Fibroblast of lung (primary cell): ENCODE measurements around the gene GNPDA1. TPM values are rescaled to one million over a fixed set of nuclear protein-coding genes. Genes with fewer than 3 reads are reported as not detected.
"Not testable (repeated sequence)": the region's sequence is repeated elsewhere in the genome, so short reads cannot be mapped to it uniquely, and the experiment has no call there.

Experiments used
- DNase-seq, 2 donors: peaks; one replicate each; pipeline versions ENCODE4 v3.0.0 to v3.0.0-alpha.2; 2010; ENCODE audit warnings: low read depth in 2 of 2
- H2AFZ ChIP-seq: 2 replicates; pipeline ENCODE4 v1.5.1; 2012; ENCODE audit warnings: low read length, control low read depth, inconsistent platforms
- H3K27ac ChIP-seq: 2 replicates; pipeline ENCODE4 v1.5.1; 2011; ENCODE audit warnings: low read length, control low read depth; ENCODE audit not compliant: insufficient read depth
- H3K27me3 ChIP-seq: 2 replicates; pipeline ENCODE4 v1.5.1; 2011; ENCODE audit warnings: mild to moderate bottlenecking, low read length; ENCODE audit not compliant: control insufficient read depth, insufficient read depth
- H3K36me3 ChIP-seq: 2 replicates; pipeline ENCODE4 v1.5.1; 2011; ENCODE audit warnings: low read length; ENCODE audit not compliant: control insufficient read depth, insufficient read depth
- H3K4me1 ChIP-seq: 2 replicates; pipeline ENCODE4 v1.5.1; 2011; ENCODE audit warnings: low read length; ENCODE audit not compliant: control insufficient read depth, insufficient read depth; ENCODE audit errors: extremely low read depth
- H3K4me2 ChIP-seq: 2 replicates; pipeline ENCODE4 v1.5.1; 2011; ENCODE audit warnings: low read length, control low read depth; ENCODE audit not compliant: insufficient read depth; ENCODE audit errors: extremely low read depth
- H3K4me3 ChIP-seq, 4 experiments: fragments of 200-600 bp in 1 of 4; sonication (generic) in 1 of 4; replicated peaks in 1 of 4; 2 replicates each; pipeline ENCODE4 v1.5.1; 2011 to 2016; ENCODE audit warnings: low read length in 4 of 4, low read depth in 3 of 4, mild to moderate bottlenecking in 3 of 4, control low read depth in 2 of 4, inconsistent platforms in 1 of 4, mixed read lengths in 1 of 4; ENCODE audit not compliant: insufficient read depth in 1 of 4; ENCODE audit errors: control extremely low read depth in 1 of 4
- H3K79me2 ChIP-seq: 2 replicates; pipeline ENCODE4 v1.5.1; 2012; ENCODE audit warnings: mild to moderate bottlenecking, low read length, inconsistent platforms; ENCODE audit not compliant: control insufficient read depth, insufficient read depth
- H3K9ac ChIP-seq: 2 replicates; pipeline ENCODE4 v1.5.1; 2011; ENCODE audit warnings: mild to moderate bottlenecking, low read length, control low read depth; ENCODE audit not compliant: insufficient read depth
- H3K9me3 ChIP-seq: 2 replicates; pipeline ENCODE4 v1.5.1; 2012; ENCODE audit warnings: low read depth, low read length; ENCODE audit not compliant: control insufficient read depth, insufficient read depth
- H4K20me1 ChIP-seq: 2 replicates; pipeline ENCODE4 v1.5.1; 2011; ENCODE audit warnings: low read length; ENCODE audit not compliant: control insufficient read depth, insufficient read depth; ENCODE audit errors: extremely low read depth
- EZH2 ChIP-seq: IDR thresholded peaks from 2 replicates; pipeline ENCODE4 v1.5.1; 2012; ENCODE audit warnings: low read length, control low read depth, mild to moderate bottlenecking; ENCODE audit errors: missing control alignments
- polyA plus RNA-seq, 2 donors: library from polyadenylated mRNA; depleted of rRNA in 1 of 2; stranded (reverse) in 1 of 2; unstranded in 1 of 2; fragments of >200 nt; gene quantifications; 2 replicates each; pipeline ENCODE4 v1.2.1, GENCODE V29; 2011 to 2012; ENCODE audit warnings: missing spikeins in 1 of 2
- total RNA-seq: library from RNA; depleted of rRNA; stranded (reverse); fragments of >200 nt; gene quantifications from 2 replicates; pipeline ENCODE4 v1.2.1, GENCODE V29; 2014
- TF ChIP-seq, protein P1 (sequence below), 2 donors: IDR thresholded peaks in 1 of 2; conservative IDR thresholded peaks in 1 of 2; 1 replicate in 1 of 2; 2 replicates in 1 of 2; pipeline ENCODE4 v1.5.1; 2011 to 2012; ENCODE audit warnings: low read length in 2 of 2, control low read depth in 1 of 2, inconsistent platforms in 1 of 2, low read depth in 1 of 2, mild to moderate bottlenecking in 1 of 2

The GNPDA1 gene
- total and polyA plus RNA-seq, 2 donors (not counting 1 experiment from before 2014, with no cell fraction given), result 30.0 to 64.2 TPM

DNA sequence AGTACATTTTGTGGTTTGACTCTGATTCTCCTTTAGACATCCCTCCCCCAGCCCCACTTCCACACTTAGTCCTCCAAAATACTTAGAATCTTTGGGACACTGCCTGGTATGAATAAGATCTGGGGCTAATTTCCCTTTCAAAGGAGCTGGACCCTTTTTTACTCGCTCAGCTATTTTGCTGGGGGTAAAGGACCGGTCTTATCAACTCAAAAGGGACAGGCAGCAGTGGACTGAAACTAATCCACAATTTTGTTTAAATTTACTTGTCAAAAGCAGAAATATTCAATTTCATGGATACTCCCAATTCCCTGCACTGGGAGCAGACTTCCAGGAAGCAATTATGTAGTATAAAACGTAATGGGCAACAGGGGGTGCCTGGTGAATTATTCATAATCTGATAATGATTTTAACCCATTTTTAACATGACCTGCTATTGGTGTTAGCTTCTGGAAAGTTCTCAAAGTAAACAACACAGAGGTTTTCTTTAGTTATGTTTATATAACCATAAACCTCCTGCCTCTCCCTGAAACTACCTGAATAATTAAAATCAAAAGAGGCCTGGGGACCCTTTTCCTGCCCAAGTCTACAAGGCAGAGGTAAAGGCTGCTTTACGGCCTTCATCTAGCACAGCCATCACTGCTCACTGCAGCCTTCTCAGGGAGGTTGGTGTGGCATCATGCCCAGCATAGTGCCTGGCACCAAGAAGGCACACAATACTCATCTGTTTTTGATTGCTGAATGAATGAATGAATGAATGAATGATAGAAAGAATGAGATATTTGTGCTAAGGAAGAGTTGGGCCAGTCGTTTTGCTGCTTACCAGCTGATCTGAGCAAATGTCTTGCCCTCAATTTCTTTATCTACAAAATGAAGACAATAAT lies 44.2 kb upstream of the GNPDA1 start:
- H3K79me2 ChIP-seq, result no peaks in the 10 kb centered on the region
- H3K9me3 ChIP-seq, result no peaks in the 10 kb centered on the region
- no peaks in the 10 kb centered on the region for H4K20me1 ChIP-seq
- peaks cover 2% of the 10 kb centered on the region for H3K4me1 ChIP-seq
- no peak overlapping the region for H2AFZ ChIP-seq
- H3K36me3 ChIP-seq, result no peaks in the 10 kb centered on the region
- H3K9ac ChIP-seq, result no peak overlapping the region
- H3K4me3 ChIP-seq, result no peak overlapping the region
- H3K27me3 ChIP-seq, result no peaks in the 10 kb centered on the region
- TF ChIP-seq, protein P1, sequence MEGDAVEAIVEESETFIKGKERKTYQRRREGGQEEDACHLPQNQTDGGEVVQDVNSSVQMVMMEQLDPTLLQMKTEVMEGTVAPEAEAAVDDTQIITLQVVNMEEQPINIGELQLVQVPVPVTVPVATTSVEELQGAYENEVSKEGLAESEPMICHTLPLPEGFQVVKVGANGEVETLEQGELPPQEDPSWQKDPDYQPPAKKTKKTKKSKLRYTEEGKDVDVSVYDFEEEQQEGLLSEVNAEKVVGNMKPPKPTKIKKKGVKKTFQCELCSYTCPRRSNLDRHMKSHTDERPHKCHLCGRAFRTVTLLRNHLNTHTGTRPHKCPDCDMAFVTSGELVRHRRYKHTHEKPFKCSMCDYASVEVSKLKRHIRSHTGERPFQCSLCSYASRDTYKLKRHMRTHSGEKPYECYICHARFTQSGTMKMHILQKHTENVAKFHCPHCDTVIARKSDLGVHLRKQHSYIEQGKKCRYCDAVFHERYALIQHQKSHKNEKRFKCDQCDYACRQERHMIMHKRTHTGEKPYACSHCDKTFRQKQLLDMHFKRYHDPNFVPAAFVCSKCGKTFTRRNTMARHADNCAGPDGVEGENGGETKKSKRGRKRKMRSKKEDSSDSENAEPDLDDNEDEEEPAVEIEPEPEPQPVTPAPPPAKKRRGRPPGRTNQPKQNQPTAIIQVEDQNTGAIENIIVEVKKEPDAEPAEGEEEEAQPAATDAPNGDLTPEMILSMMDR (conservative IDR thresholded peaks at IDR 0.05 in 1 of 2, IDR thresholded peaks at IDR 0.05 in 1 of 2; ENCODE audit: low read depth in 1 of 2, low read length in 2 of 2), result no peak
- TF ChIP-seq EZH2, result no peak
- no peak overlapping the region for H3K4me2 ChIP-seq
- DNase-seq, result no peak
- H3K27ac ChIP-seq, result no peak overlapping the region

- no peaks in the 10 kb centered on the region for H3K9me3 ChIP-seq
These were observed 42.5 kb upstream of the GNPDA1 start for GRCh38 chr5:142055301-142055700.

GRCh38 chr5:142053426-142054151 lies 40.8 kb upstream of the GNPDA1 start:
- no peak overlapping the region for H2AFZ ChIP-seq
- peaks cover 2% of the 10 kb centered on the region for H3K4me1 ChIP-seq
- H4K20me1 ChIP-seq, result no peaks in the 10 kb centered on the region
- H3K4me3 ChIP-seq, result no peak overlapping the region
- no peaks in the 10 kb centered on the region for H3K36me3 ChIP-seq
- no peak overlapping the region for H3K4me2 ChIP-seq
- H3K79me2 ChIP-seq, result no peaks in the 10 kb centered on the region
- no peak overlapping the region for H3K27ac ChIP-seq
- no peak overlapping the region for H3K9ac ChIP-seq
- peaks cover 1% of the 10 kb centered on the region for H3K27me3 ChIP-seq
- H3K9me3 ChIP-seq, result no peaks in the 10 kb centered on the region
- no peak for TF ChIP-seq EZH2
- TF ChIP-seq, protein P1 (conservative IDR thresholded peaks at IDR 0.05 in 1 of 2, IDR thresholded peaks at IDR 0.05 in 1 of 2; ENCODE audit: low read depth in 1 of 2, low read length in 2 of 2), result no peak
- DNase-seq, result peak; percentile 42 to 55

More at GRCh38 chr5:142055301-142055700, 42.5 kb upstream of the GNPDA1 start:
- H3K4me3 ChIP-seq, result no peak overlapping the region
- H4K20me1 ChIP-seq, result no peaks in the 10 kb centered on the region
- no peaks in the 10 kb centered on the region for H3K27me3 ChIP-seq
- no peak for TF ChIP-seq EZH2
- TF ChIP-seq, protein P1 (conservative IDR thresholded peaks at IDR 0.05 in 1 of 2, IDR thresholded peaks at IDR 0.05 in 1 of 2; ENCODE audit: low read depth in 1 of 2, low read length in 2 of 2), result no peak
- H3K27ac ChIP-seq, result no peak overlapping the region
- no peaks in the 10 kb centered on the region for H3K79me2 ChIP-seq
- peaks cover 2% of the 10 kb centered on the region for H3K4me1 ChIP-seq
- no peak for DNase-seq
- H2AFZ ChIP-seq, result no peak overlapping the region
- H3K4me2 ChIP-seq, result no peak overlapping the region
- no peaks in the 10 kb centered on the region for H3K36me3 ChIP-seq
- H3K9ac ChIP-seq, result no peak overlapping the region

DNA sequence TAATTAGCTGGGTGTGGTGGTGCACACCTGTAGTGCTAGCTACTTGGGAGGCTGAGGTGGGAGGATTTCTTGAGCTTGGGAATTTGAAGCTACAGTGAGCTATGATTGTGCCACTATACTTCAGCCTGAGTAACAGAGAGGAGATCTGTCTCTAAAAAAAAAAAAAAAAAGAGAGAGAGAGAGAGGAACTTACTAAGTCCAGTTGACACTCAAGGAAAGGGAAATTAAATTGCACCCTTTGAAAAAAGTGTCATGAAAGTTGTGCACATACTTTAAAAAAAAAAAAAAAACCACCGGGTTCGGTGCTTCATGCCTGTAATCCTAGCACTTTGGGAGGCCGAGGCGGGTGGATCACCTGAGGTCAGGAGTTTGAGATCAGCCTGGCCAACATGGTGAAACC lies 39.2 kb upstream of the GNPDA1 start:
- not testable (repeated sequence) for H3K36me3 ChIP-seq, H3K79me2 ChIP-seq, H3K27ac ChIP-seq, H3K4me2 ChIP-seq, H3K4me3 ChIP-seq, H3K27me3 ChIP-seq, DNase-seq, H3K4me1 ChIP-seq, H2AFZ ChIP-seq, H3K9me3 ChIP-seq, H3K9ac ChIP-seq, H4K20me1 ChIP-seq
